Measurements from ENCODE around the gene KMT2C.

GRCh38 chr7:152148706-152149105 is 287.1 kb downstream of the KMT2C start:
- TF ChIP-seq ZNF565 (CRISPR knock-in tag; conservative IDR thresholded peaks at IDR 0.05; ENCODE audit: low read depth): no peak
- TF ChIP-seq ZFP30 (CRISPR knock-in tag; IDR thresholded peaks at IDR 0.05): no peak
- no peak for TF ChIP-seq ARNTL (CRISPR knock-in tag; IDR thresholded peaks at IDR 0.05; ENCODE audit: borderline replicate concordance, low read depth)
- TF ChIP-seq, protein P1, sequence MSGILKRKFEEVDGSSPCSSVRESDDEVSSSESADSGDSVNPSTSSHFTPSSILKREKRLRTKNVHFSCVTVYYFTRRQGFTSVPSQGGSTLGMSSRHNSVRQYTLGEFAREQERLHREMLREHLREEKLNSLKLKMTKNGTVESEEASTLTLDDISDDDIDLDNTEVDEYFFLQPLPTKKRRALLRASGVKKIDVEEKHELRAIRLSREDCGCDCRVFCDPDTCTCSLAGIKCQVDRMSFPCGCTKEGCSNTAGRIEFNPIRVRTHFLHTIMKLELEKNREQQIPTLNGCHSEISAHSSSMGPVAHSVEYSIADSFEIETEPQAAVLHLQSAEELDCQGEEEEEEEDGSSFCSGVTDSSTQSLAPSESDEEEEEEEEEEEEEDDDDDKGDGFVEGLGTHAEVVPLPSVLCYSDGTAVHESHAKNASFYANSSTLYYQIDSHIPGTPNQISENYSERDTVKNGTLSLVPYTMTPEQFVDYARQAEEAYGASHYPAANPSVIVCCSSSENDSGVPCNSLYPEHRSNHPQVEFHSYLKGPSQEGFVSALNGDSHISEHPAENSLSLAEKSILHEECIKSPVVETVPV (CRISPR knock-in tag; IDR thresholded peaks at IDR 0.05): no peak
- no peak for TF ChIP-seq ESRRG (CRISPR knock-in tag; IDR thresholded peaks at IDR 0.05)
- TF ChIP-seq RARB (CRISPR knock-in tag; IDR thresholded peaks at IDR 0.05): no peak
- no peak for TF ChIP-seq OSR1 (CRISPR knock-in tag; IDR thresholded peaks at IDR 0.05)
- TF ChIP-seq BACH2 (CRISPR knock-in tag; IDR thresholded peaks at IDR 0.05; ENCODE audit: borderline replicate concordance): no peak
- TF ChIP-seq TOX (CRISPR knock-in tag; IDR thresholded peaks at IDR 0.05; ENCODE audit: borderline replicate concordance): no peak
- no peak for TF ChIP-seq GLIS3 (CRISPR knock-in tag; IDR thresholded peaks at IDR 0.05)
